Sciatic nerve (tissue), 2 donors: Measurements from ENCODE around the gene KDM4B. TPM values are rescaled to one million over a fixed set of nuclear protein-coding genes. Genes with fewer than 3 reads are reported as not detected.
A peak's percentile ranks its signal among the peaks of the same experiment; 100 is the strongest.

Experiments used
- ATAC-seq: fragments of 200-7000 bp; cut with Tn5 transposase; one replicate; pipeline ENCODE4 v1.9.1; 2020; ENCODE audit warnings: mild to moderate bottlenecking, moderate library complexity
- DNase-seq: peaks from one replicate; pipeline ENCODE4 v3.0.0-alpha.2; 2020; ENCODE audit warnings: low spot score
- intact Hi-C: fragments of 100-400 bp; cut with DNase I; formaldehyde crosslinking; loops from one replicate; pipeline ENCODE4 v1.14.2; 2022
- total RNA-seq: library from RNA; stranded (reverse); fragmentation: NEBNext Ultra II Directional; extraction: Animal tissue kit (Norgen Biotek cat#: 25700); gene quantifications from one replicate; pipeline ENCODE4 v1.2.1, GENCODE V29; 2021
- donor health status: DM: no; HTN: no; CAD: no.
- donor health status: DM: no; HTN: no; CAD: no.

The KDM4B gene
- total RNA-seq, 1 donor from 2014 or later = 60.1 TPM

GRCh38 chr19:5119297-5119998, 150.5 kb downstream of the KDM4B start:
- DNase-seq (no peak), ATAC-seq (no peak)
- intact Hi-C loops = no loop called here

- ATAC-seq = no peak
- intact Hi-C loops = no loop called here
- no peak for DNase-seq
Observed at GRCh38 chr19:5120321-5120720, 151.4 kb downstream of the KDM4B start.

GRCh38 chr19:5120833-5121232, 151.9 kb downstream of the KDM4B start:
- intact Hi-C loops = no loop called here
- no peak for ATAC-seq

GRCh38 chr19:5121266-5122120, 152.6 kb downstream of the KDM4B start:
- ATAC-seq = no peak
- DNase-seq = no peak
- intact Hi-C loops = no loop called here

More at GRCh38 chr19:5120833-5121232, 151.9 kb downstream of the KDM4B start:
- no peak for DNase-seq

- intact Hi-C loops = no loop called here
- DNase-seq (no peak), ATAC-seq (no peak)
Observed at GRCh38 chr19:5122121-5122400, 153.1 kb downstream of the KDM4B start.

GRCh38 chr19:5122671-5123409, 153.9 kb downstream of the KDM4B start:
- intact Hi-C loops = no loop called here
- no peak for ATAC-seq

GRCh38 chr19:5123646-5124045, 154.7 kb downstream of the KDM4B start:
- DNase-seq (no peak), ATAC-seq (no peak)
- intact Hi-C loops = no loop called here

More at GRCh38 chr19:5122671-5123409, 153.9 kb downstream of the KDM4B start:
- no peak for DNase-seq

GRCh38 chr19:5124111-5124855, 155.4 kb downstream of the KDM4B start:
- ATAC-seq (no peak), DNase-seq (no peak)
- intact Hi-C loops = no loop called here

- ATAC-seq = no peak
- no peak for DNase-seq
- intact Hi-C loops = no loop called here
Observed at GRCh38 chr19:5125376-5125775, 156.5 kb downstream of the KDM4B start.

- no peak for DNase-seq
- ATAC-seq = no peak
- intact Hi-C loops = no loop called here
Observed at GRCh38 chr19:5125797-5126497, 157.0 kb downstream of the KDM4B start.

GRCh38 chr19:5126498-5127223, 157.7 kb downstream of the KDM4B start:
- no peak for DNase-seq
- no peak for ATAC-seq
- intact Hi-C loops = no loop called here

- intact Hi-C loops = no loop called here
- peak; percentile 14 for ATAC-seq
- no peak for DNase-seq
Observed at GRCh38 chr19:5127717-5128116, 158.8 kb downstream of the KDM4B start.

GRCh38 chr19:5128251-5128935, 159.5 kb downstream of the KDM4B start:
- ATAC-seq = peak; percentile 91
- intact Hi-C loops = no loop called here
- DNase-seq = peak; percentile 79

GRCh38 chr19:5128936-5129389, 160.1 kb downstream of the KDM4B start:
- DNase-seq (no peak), ATAC-seq (peak; percentile 64)
- intact Hi-C loops = no loop called here

GRCh38 chr19:5129691-5130090, 160.8 kb downstream of the KDM4B start:
- no peak for ATAC-seq
- intact Hi-C loops = loop anchor here (10.0 kb wide), 1 partner anchor 75 kb away; no protein-coding TSS in a partner anchor

GRCh38 chr19:5130371-5131030, 161.6 kb downstream of the KDM4B start:
- ATAC-seq (no peak), DNase-seq (no peak)
- intact Hi-C loops = loop anchor here (10.0 kb wide), 1 partner anchor 76 kb away; no protein-coding TSS in a partner anchor

More at GRCh38 chr19:5129691-5130090, 160.8 kb downstream of the KDM4B start:
- no peak for DNase-seq
